Posterior cingulate gyrus (tissue), 11 donors: ENCODE measurements around the gene TM7SF3.
A peak's percentile ranks its signal among the peaks of the same experiment; 100 is the strongest.
"Not testable (repeated sequence)": the region's sequence is repeated elsewhere in the genome, so short reads cannot be mapped to it uniquely, and the experiment has no call there.

Source experiments
- DNase-seq, 10 donors: peaks; one replicate each; pipeline versions ENCODE4 v3.0.0 to v3.0.0-alpha.2; 2020 to 2021; ENCODE audit warnings: mixed read lengths in 3 of 10
- intact Hi-C: fragments of 100-400 bp; cut with DNase I; formaldehyde crosslinking; loops from one replicate; pipeline ENCODE4 v1.15.1; 2023

The TM7SF3 gene

GRCh38 chr12:27017163-27017823, 3.1 kb upstream of the TM7SF3 start:
- intact Hi-C loops, DNase-seq: not testable (repeated sequence)

- DNase-seq: no peak
- intact Hi-C loops: loop anchor here (2.0 kb wide), 1 partner anchor 77 kb away; the partner anchor contains the start of gene FGFR1OP2
Measured at GRCh38 chr12:27015730-27016076, 1.5 kb upstream of the TM7SF3 start.

GRCh38 chr12:27014859-27015729, 910 bp upstream of the TM7SF3 start:
- DNase-seq: no peak
- intact Hi-C loops: loop anchor here (1.0 to 2.0 kb wide), 2 partner anchors 76 to 162 kb away; partner anchors contain the start of gene FGFR1OP2

GRCh38 chr12:27013611-27014084, 536 bp downstream of the TM7SF3 start:
- peak in 1 of 10 donors; percentile 85 for DNase-seq

GRCh38 chr12:27012982-27013255, 1.3 kb downstream of the TM7SF3 start:
- no peak for DNase-seq
- intact Hi-C loops: no loop called here

More at GRCh38 chr12:27013611-27014084, 536 bp downstream of the TM7SF3 start:
- intact Hi-C loops: loop anchor here (1.0 to 2.0 kb wide), 2 partner anchors 75 to 160 kb away; partner anchors contain the start of gene FGFR1OP2

- intact Hi-C loops: no loop called here
- DNase-seq: peak in 2 of 10 donors; percentile 58 to 67
Measured at GRCh38 chr12:27012239-27012981, 1.8 kb downstream of the TM7SF3 start.

- DNase-seq: no peak
- intact Hi-C loops: no loop called here
Measured at GRCh38 chr12:27009881-27010301, 4.3 kb downstream of the TM7SF3 start.

GRCh38 chr12:27008081-27008480, 6.1 kb downstream of the TM7SF3 start:
- DNase-seq: no peak
- intact Hi-C loops: no loop called here

GRCh38 chr12:27006797-27007467, 7.3 kb downstream of the TM7SF3 start:
- DNase-seq: no peak
- intact Hi-C loops: no loop called here

- DNase-seq: no peak
- intact Hi-C loops: no loop called here
Measured at GRCh38 chr12:27005495-27005894, 8.7 kb downstream of the TM7SF3 start.

GRCh38 chr12:27003421-27004381, 10.5 kb downstream of the TM7SF3 start:
- DNase-seq: peak in 1 of 10 donors; percentile 32
- intact Hi-C loops: no loop called here

GRCh38 chr12:27002141-27002540, 12.0 kb downstream of the TM7SF3 start:
- no peak for DNase-seq
- intact Hi-C loops: no loop called here

- intact Hi-C loops: no loop called here
- no peak for DNase-seq
Measured at GRCh38 chr12:27001663-27002062, 12.5 kb downstream of the TM7SF3 start.

- intact Hi-C loops: no loop called here
- no peak for DNase-seq
Measured at GRCh38 chr12:27000961-27001360, 13.2 kb downstream of the TM7SF3 start.

GRCh38 chr12:26997003-26997402, 17.2 kb downstream of the TM7SF3 start:
- intact Hi-C loops: no loop called here
- DNase-seq: no peak

- no peak for DNase-seq
- intact Hi-C loops: no loop called here
Measured at GRCh38 chr12:26995706-26996105, 18.5 kb downstream of the TM7SF3 start.

GRCh38 chr12:26994109-26994508, 20.1 kb downstream of the TM7SF3 start:
- intact Hi-C loops: no loop called here

GRCh38 chr12:26991826-26992225, 22.4 kb downstream of the TM7SF3 start:
- intact Hi-C loops: no loop called here
- DNase-seq: no peak

More at GRCh38 chr12:26994109-26994508, 20.1 kb downstream of the TM7SF3 start:
- no peak for DNase-seq

- no peak for DNase-seq
- intact Hi-C loops: no loop called here
Measured at GRCh38 chr12:26989873-26990272, 24.3 kb downstream of the TM7SF3 start.
